HCT116 (cell line): ENCODE results near the gene PPARGC1A. TPM values are rescaled to one million over a fixed set of nuclear protein-coding genes. Genes with fewer than 3 reads are reported as not detected.

Source experiments
- ATAC-seq: fragments of 200-7000 bp; cut with Tn5 transposase; 2 replicates; pipeline ENCODE4 v1.9.1; 2020; ENCODE audit warnings: mild to moderate bottlenecking, moderate library complexity
- BruUV-seq: library from RNA; stranded (reverse); fragments of 400-500 nt; replicated peaks from 2 replicates; lab custom pipeline; 2021; lab: Mats Ljungman, UMichigan
- CTCF ChIA-PET: fragments of 300-600 bp; sonication (Branson Sonifier 250); formaldehyde crosslinking; loops from one replicate; lab custom pipeline; 2021; ENCODE audit warnings: antibody characterized with exemption; lab: Charles Lee
- POLR2A ChIA-PET: fragments of 300-600, 350-600 bp; sonication (Branson Sonifier 250); formaldehyde crosslinking; loops from one replicate; lab custom pipeline; 2021; ENCODE audit warnings: antibody characterized with exemption; lab: Charles Lee
- RAD21 ChIA-PET, 2 experiments: fragments of 300-600 bp; sonication (Branson Sonifier 250); formaldehyde crosslinking; loops; one replicate each; lab custom pipeline; 2023; ENCODE audit warnings: low total read pairs in 2 of 2; ENCODE audit not compliant: uncharacterized antibody in 2 of 2, unreplicated experiment in 2 of 2, low non-redundant PET in 1 of 2; lab: Charles Lee
- DNase-seq: peaks from one replicate; pipeline ENCODE4 v3.0.0-alpha.2; 2010; ENCODE audit warnings: low read depth, low spot score
- H2AFZ ChIP-seq: fragments of 200-600 bp; shearing (Covaris generic), sonication (generic); 2 replicates; pipeline ENCODE4 v1.6.1; 2017; ENCODE audit warnings: low read depth, mixed run types, mixed read lengths, antibody characterized with exemption, low read length; ENCODE audit not compliant: poor library complexity, severe bottlenecking
- H3K27ac ChIP-seq: 2 replicates; pipeline ENCODE4 v1.5.1; 2012; ENCODE audit warnings: low read depth, low read length
- H3K27me3 ChIP-seq: fragments of 200-600 bp; sonication (generic); 2 replicates; pipeline ENCODE4 v1.6.1; 2016; ENCODE audit warnings: mixed run types, low read length, mixed read lengths; ENCODE audit not compliant: insufficient read depth
- H3K36me3 ChIP-seq, 2 experiments: fragments of 200-500 bp in 1 of 2; fragments of 200-600 bp in 1 of 2; sonication (Bioruptor generic) in 1 of 2; sonication (generic) in 1 of 2; 2 replicates each; pipeline versions ENCODE4 v1.5.1 to v1.6.1; 2014 to 2016; ENCODE audit warnings: low read length in 2 of 2, inconsistent platforms in 1 of 2, mixed read lengths in 1 of 2, mixed run types in 1 of 2; ENCODE audit not compliant: insufficient read depth in 2 of 2, control insufficient read depth in 1 of 2
- H3K4me1 ChIP-seq, 2 experiments: fragments of 200-600 bp in 1 of 2; sonication (generic) in 1 of 2; 2 replicates each; pipeline versions ENCODE4 v1.5.1 to v1.6.1; 2012 to 2017; ENCODE audit warnings: low read length in 2 of 2, inconsistent platforms in 1 of 2, mild to moderate bottlenecking in 1 of 2, mixed read lengths in 1 of 2, mixed run types in 1 of 2, moderate library complexity in 1 of 2; ENCODE audit not compliant: insufficient read depth in 2 of 2, control insufficient read depth in 1 of 2
- H3K4me2 ChIP-seq: fragments of 200-600 bp; sonication (generic); 2 replicates; pipeline ENCODE4 v1.6.1; 2017; ENCODE audit warnings: mixed run types, low read length, mixed read lengths
- H3K4me3 ChIP-seq, 2 experiments: fragments of 200-600 bp in 1 of 2; sonication (generic) in 1 of 2; replicated peaks in 1 of 2; 2 replicates each; pipeline ENCODE4 v1.5.1; 2011 to 2016; ENCODE audit warnings: low read length in 2 of 2, control low read depth in 1 of 2, low read depth in 1 of 2, mild to moderate bottlenecking in 1 of 2, mixed read lengths in 1 of 2, mixed run types in 1 of 2
- H3K79me2 ChIP-seq: fragments of 200-600 bp; sonication (generic); 2 replicates; pipeline ENCODE4 v1.6.1; 2017; ENCODE audit warnings: mild to moderate bottlenecking, mixed run types, low read length, moderate library complexity, mixed read lengths; ENCODE audit not compliant: insufficient read depth
- H3K9ac ChIP-seq: fragments of 200-600 bp; sonication (generic); 2 replicates; pipeline ENCODE4 v1.6.1; 2016; ENCODE audit warnings: low read length, mixed read lengths
- H3K9me2 ChIP-seq: fragments of 200-600 bp; sonication (generic), shearing (Covaris generic); 2 replicates; pipeline ENCODE4 v1.6.1; 2017; ENCODE audit warnings: mixed run types, mild to moderate bottlenecking, moderate library complexity; ENCODE audit not compliant: insufficient read depth
- H3K9me3 ChIP-seq, 2 experiments: fragments of 200-500 bp in 1 of 2; fragments of 200-600 bp in 1 of 2; sonication (Bioruptor generic) in 1 of 2; sonication (generic) in 1 of 2; 2 replicates each; pipeline ENCODE4 v1.6.1; 2014 to 2017; ENCODE audit warnings: low read length in 2 of 2, mixed read lengths in 2 of 2, inconsistent platforms in 1 of 2, low read depth in 1 of 2, mild to moderate bottlenecking in 1 of 2, mixed run types in 1 of 2, moderate library complexity in 1 of 2; ENCODE audit not compliant: control insufficient read depth in 1 of 2, insufficient read depth in 1 of 2
- H4K20me1 ChIP-seq: fragments of 200-600 bp; sonication (generic), shearing (Covaris generic); 2 replicates; pipeline ENCODE4 v1.6.1; 2017; ENCODE audit warnings: mixed run types, mild to moderate bottlenecking, moderate library complexity; ENCODE audit not compliant: insufficient read depth
- EZH2 ChIP-seq: fragments of 200-600 bp; sonication (generic); IDR thresholded peaks from 2 replicates; pipeline ENCODE4 v1.6.1; 2017; ENCODE audit warnings: antibody characterized with exemption, mixed run types
- POLR2A ChIP-seq: IDR thresholded peaks from 2 replicates; pipeline ENCODE4 v1.7.0; 2011; ENCODE audit warnings: borderline replicate concordance; ENCODE audit not compliant: insufficient read depth, insufficient read length; ENCODE audit errors: extremely low read depth
- POLR2AphosphoS5 ChIP-seq: IDR thresholded peaks from 2 replicates; pipeline ENCODE4 v1.6.1; 2011; ENCODE audit warnings: mild to moderate bottlenecking, low read depth, low read length, moderate library complexity
- RAD21 ChIP-seq: IDR thresholded peaks from 2 replicates; pipeline ENCODE4 v1.6.1; 2012; ENCODE audit warnings: low read depth, mild to moderate bottlenecking
- SP1 ChIP-seq: IDR thresholded peaks from 2 replicates; pipeline ENCODE4 v1.6.1; 2012; ENCODE audit warnings: low read depth
- ZNF274 ChIP-seq: fragments of 200-500 bp; sonication (Bioruptor generic); IDR thresholded peaks from 2 replicates; pipeline ENCODE4 v1.6.1; 2014; ENCODE audit warnings: mild to moderate bottlenecking, low read depth, low read length, inconsistent platforms
- intact Hi-C: fragments of 100-400 bp; cut with micrococcal nuclease; formaldehyde crosslinking; loops from 2 replicates; pipeline ENCODE4 v1.10.0; 2022
- total RNA-seq: library from RNA; stranded (reverse); gene quantifications from one replicate; pipeline ENCODE4 v1.2.1, GENCODE V29; 2021; ENCODE audit not compliant: unreplicated experiment
- TF ChIP-seq, protein P1 (sequence below): IDR thresholded peaks from 2 replicates; pipeline ENCODE4 v1.6.1; 2012
- TF ChIP-seq, protein P2 (sequence below): IDR thresholded peaks from 2 replicates; pipeline ENCODE4 v1.6.1; 2012; ENCODE audit warnings: low read depth
- TF ChIP-seq, protein P3 (sequence below): IDR thresholded peaks from 2 replicates; pipeline ENCODE4 v1.6.1; 2012
- TF ChIP-seq, protein P4 (sequence below), 3 experiments: fragments of 200-600 bp in 1 of 3; sonication (generic) in 1 of 3; IDR thresholded peaks in 2 of 3; conservative IDR thresholded peaks in 1 of 3; 2 replicates each; pipeline ENCODE4 v1.5.1; 2012 to 2017; ENCODE audit warnings: low read depth in 2 of 3, low read length in 2 of 3, antibody characterized with exemption in 1 of 3, borderline replicate concordance in 1 of 3, control low read depth in 1 of 3, mild to moderate bottlenecking in 1 of 3, mixed read lengths in 1 of 3, mixed run types in 1 of 3, moderate library complexity in 1 of 3; ENCODE audit not compliant: insufficient read depth in 1 of 3

PPARGC1A gene
- total RNA-seq, 1 experiment from 2014 or later = not detected

DNA sequence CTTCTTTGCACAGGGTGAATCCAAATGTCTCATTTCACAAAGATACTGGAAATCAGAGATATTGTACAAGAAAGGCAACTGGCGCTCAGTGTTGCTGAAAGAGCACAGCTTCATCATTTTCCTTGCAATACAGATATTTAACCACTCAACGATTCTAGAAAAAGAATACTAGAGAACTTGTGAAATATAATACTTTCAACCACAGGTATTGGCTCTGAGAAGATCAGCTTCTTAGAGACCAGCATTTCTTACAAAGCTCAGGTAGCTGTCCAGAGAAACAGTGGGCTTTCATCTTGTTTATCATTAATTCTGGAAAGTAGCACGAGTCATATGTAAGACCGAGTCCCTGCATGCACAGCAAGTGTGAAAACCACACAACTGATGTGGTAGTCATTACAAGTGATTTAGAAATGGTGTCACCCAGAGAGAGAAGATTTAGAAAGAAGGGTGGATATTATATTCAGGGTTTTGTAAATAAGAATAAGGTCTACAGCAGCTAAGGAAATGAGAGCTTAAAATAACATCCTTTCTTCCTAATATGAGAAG, 7.8 kb upstream of the PPARGC1A start:
- POLR2A ChIA-PET = no interaction called here

More for the DNA sequence above, 7.8 kb upstream of the PPARGC1A start:
- DNase-seq = no peak
- H3K9ac ChIP-seq = no peak overlapping the region
- H3K36me3 ChIP-seq = no peaks in the 10 kb centered on the region
- no peak overlapping the region for H2AFZ ChIP-seq
- ChIA-PET RAD21 (no interaction called here), CTCF (no interaction called here)
- H4K20me1 ChIP-seq = no peaks in the 10 kb centered on the region
- H3K79me2 ChIP-seq = no peaks in the 10 kb centered on the region
- H3K9me2 ChIP-seq = no peaks in the 10 kb centered on the region
- H3K4me2 ChIP-seq = no peak overlapping the region
- H3K27ac ChIP-seq = no peak overlapping the region
- no peak for TF ChIP-seq POLR2A
- TF ChIP-seq, protein P1, sequence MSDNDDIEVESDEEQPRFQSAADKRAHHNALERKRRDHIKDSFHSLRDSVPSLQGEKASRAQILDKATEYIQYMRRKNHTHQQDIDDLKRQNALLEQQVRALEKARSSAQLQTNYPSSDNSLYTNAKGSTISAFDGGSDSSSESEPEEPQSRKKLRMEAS = no peak
- TF ChIP-seq, protein P2, sequence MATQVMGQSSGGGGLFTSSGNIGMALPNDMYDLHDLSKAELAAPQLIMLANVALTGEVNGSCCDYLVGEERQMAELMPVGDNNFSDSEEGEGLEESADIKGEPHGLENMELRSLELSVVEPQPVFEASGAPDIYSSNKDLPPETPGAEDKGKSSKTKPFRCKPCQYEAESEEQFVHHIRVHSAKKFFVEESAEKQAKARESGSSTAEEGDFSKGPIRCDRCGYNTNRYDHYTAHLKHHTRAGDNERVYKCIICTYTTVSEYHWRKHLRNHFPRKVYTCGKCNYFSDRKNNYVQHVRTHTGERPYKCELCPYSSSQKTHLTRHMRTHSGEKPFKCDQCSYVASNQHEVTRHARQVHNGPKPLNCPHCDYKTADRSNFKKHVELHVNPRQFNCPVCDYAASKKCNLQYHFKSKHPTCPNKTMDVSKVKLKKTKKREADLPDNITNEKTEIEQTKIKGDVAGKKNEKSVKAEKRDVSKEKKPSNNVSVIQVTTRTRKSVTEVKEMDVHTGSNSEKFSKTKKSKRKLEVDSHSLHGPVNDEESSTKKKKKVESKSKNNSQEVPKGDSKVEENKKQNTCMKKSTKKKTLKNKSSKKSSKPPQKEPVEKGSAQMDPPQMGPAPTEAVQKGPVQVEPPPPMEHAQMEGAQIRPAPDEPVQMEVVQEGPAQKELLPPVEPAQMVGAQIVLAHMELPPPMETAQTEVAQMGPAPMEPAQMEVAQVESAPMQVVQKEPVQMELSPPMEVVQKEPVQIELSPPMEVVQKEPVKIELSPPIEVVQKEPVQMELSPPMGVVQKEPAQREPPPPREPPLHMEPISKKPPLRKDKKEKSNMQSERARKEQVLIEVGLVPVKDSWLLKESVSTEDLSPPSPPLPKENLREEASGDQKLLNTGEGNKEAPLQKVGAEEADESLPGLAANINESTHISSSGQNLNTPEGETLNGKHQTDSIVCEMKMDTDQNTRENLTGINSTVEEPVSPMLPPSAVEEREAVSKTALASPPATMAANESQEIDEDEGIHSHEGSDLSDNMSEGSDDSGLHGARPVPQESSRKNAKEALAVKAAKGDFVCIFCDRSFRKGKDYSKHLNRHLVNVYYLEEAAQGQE = no peak
- TF ChIP-seq, protein P3, sequence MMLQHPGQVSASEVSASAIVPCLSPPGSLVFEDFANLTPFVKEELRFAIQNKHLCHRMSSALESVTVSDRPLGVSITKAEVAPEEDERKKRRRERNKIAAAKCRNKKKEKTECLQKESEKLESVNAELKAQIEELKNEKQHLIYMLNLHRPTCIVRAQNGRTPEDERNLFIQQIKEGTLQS = no peak
- TF ChIP-seq ZNF274 = no peak
- TF ChIP-seq SP1 = no peak
- TF ChIP-seq, protein P4, sequence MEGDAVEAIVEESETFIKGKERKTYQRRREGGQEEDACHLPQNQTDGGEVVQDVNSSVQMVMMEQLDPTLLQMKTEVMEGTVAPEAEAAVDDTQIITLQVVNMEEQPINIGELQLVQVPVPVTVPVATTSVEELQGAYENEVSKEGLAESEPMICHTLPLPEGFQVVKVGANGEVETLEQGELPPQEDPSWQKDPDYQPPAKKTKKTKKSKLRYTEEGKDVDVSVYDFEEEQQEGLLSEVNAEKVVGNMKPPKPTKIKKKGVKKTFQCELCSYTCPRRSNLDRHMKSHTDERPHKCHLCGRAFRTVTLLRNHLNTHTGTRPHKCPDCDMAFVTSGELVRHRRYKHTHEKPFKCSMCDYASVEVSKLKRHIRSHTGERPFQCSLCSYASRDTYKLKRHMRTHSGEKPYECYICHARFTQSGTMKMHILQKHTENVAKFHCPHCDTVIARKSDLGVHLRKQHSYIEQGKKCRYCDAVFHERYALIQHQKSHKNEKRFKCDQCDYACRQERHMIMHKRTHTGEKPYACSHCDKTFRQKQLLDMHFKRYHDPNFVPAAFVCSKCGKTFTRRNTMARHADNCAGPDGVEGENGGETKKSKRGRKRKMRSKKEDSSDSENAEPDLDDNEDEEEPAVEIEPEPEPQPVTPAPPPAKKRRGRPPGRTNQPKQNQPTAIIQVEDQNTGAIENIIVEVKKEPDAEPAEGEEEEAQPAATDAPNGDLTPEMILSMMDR (IDR thresholded peaks at IDR 0.05 in 2 of 3, conservative IDR thresholded peaks at IDR 0.05 in 1 of 3; ENCODE audit: borderline replicate concordance in 1 of 3, insufficient read depth in 1 of 3, low read depth in 2 of 3, low read length in 2 of 3) = no peak
- no peak for TF ChIP-seq POLR2AphosphoS5
- TF ChIP-seq EZH2 = no peak
- no peak for TF ChIP-seq RAD21
- no peak for ATAC-seq
- peaks cover 3 to 15% of the 10 kb centered on the region in 2 experiments; a peak in 2 of 4 replicates for H3K9me3 ChIP-seq
- no peak overlapping the region for H3K4me3 ChIP-seq
- no peaks in the 10 kb centered on the region for H3K27me3 ChIP-seq
- no TSS peak for BruUV-seq
- intact Hi-C loops = no loop called here
- H3K4me1 ChIP-seq = no peaks in the 10 kb centered on the region
